K562 (cell line): ENCODE data around the gene RNF4. TPM values are rescaled to one million over a fixed set of nuclear protein-coding genes. Genes with fewer than 3 reads are reported as not detected.
A peak's percentile ranks its signal among the peaks of the same experiment; 100 is the strongest.

Experiments
- DEAF1 ChIP-seq: fragments of 450-650 bp; formaldehyde crosslinking; IDR thresholded peaks from 2 replicates; pipeline ENCODE4 v1.4.0; 2020; ENCODE audit warnings: mild to moderate bottlenecking, moderate library complexity
- E2F8 ChIP-seq: fragments of 450-650 bp; IDR thresholded peaks from 2 replicates; pipeline ENCODE4 v1.7.1; 2018; ENCODE audit warnings: mild to moderate bottlenecking, low read depth; ENCODE audit not compliant: partially characterized antibody
- FOXP4 ChIP-seq: sonication (generic); formaldehyde crosslinking; IDR thresholded peaks from 2 replicates; pipeline ENCODE4 v1.8.0; 2022; ENCODE audit warnings: mild to moderate bottlenecking, missing genetic modification reagents, borderline replicate concordance
- POU5F1 ChIP-seq: fragments of 150-350 bp; IDR thresholded peaks from 2 replicates; pipeline ENCODE4 v1.6.1; 2014; ENCODE audit warnings: borderline replicate concordance, low read length, low read depth, mild to moderate bottlenecking; ENCODE audit not compliant: partially characterized antibody
- SETDB1 ChIP-seq: IDR thresholded peaks from one replicate; pipeline ENCODE4 v1.6.1; 2012; ENCODE audit warnings: low read length, control low read depth, inconsistent platforms
- SNRNP70 ChIP-seq: fragments of 200-400 bp; formaldehyde crosslinking; optimal IDR thresholded peaks from 2 replicates; pipeline ENCODE3; 2017; ENCODE audit warnings: low read depth, low read length
- TCF3 ChIP-seq: sonication (generic); formaldehyde crosslinking; IDR thresholded peaks from 2 replicates; pipeline ENCODE4 v1.4.0; 2020; ENCODE audit warnings: mild to moderate bottlenecking, missing genetic modification reagents
- ZMIZ1 ChIP-seq, 2 experiments: fragments of 150-350 bp in 1 of 2; IDR thresholded peaks; 2 replicates each; pipeline ENCODE4 v1.6.1; 2012 to 2016; ENCODE audit warnings: low read depth in 2 of 2, low read length in 2 of 2, mild to moderate bottlenecking in 1 of 2, moderate library complexity in 1 of 2
- ZNF274 ChIP-seq: IDR thresholded peaks from 2 replicates; pipeline ENCODE4 v1.6.1; 2011; ENCODE audit warnings: low read depth, mild to moderate bottlenecking, low read length, moderate library complexity, borderline replicate concordance
- ZNF277 ChIP-seq: fragments of 250-450 bp; sonication (Bioruptor Pico); IDR thresholded peaks from 2 replicates; pipeline ENCODE4 v1.8.0; 2022; ENCODE audit warnings: inconsistent platforms, mild to moderate bottlenecking, moderate library complexity, borderline replicate concordance
- ZNF639 ChIP-seq, 2 experiments: fragments of 200-800 bp in 1 of 2; sonication (Bioruptor generic) in 1 of 2; sonication (generic) in 1 of 2; formaldehyde crosslinking in 1 of 2; IDR thresholded peaks in 1 of 2; conservative IDR thresholded peaks in 1 of 2; 2 replicates each; pipeline versions ENCODE4 v1.5.0 to v1.6.1; 2016 to 2020; ENCODE audit warnings: missing compliant biosample characterization in 1 of 2, missing genetic modification characterization in 1 of 2, missing genetic modification reagents in 1 of 2
- polyA plus RNA-seq, 8 experiments: library from polyadenylated mRNA; depleted of rRNA in 4 of 8; stranded (reverse) in 5 of 8; unstranded in 3 of 8; fragments of >200 nt; fragmentation: Nextera tagmentation in 2 of 8; fragmentation: Illumina TruSeq in 1 of 8; extraction: Ambion mirVana in 2 of 8; extraction: Trizol in 1 of 8; gene quantifications; 2 replicates each; pipeline versions ENCODE4 v1.2.1 to v1.2.3, GENCODE V29; 2011 to 2014; ENCODE audit warnings: inconsistent platforms in 1 of 8, missing spikeins in 1 of 8
- total RNA-seq, 7 experiments: library from RNA; depleted of rRNA in 6 of 7; stranded (reverse); fragments of >200 nt in 6 of 7; fragmentation: Illumina TruSeq in 2 of 7; extraction: Trizol in 2 of 7; gene quantifications; 2 replicates each; pipeline versions ENCODE4 v1.2.1 to v1.2.3, GENCODE V29; 2011 to 2021; ENCODE audit warnings: low replicate concordance in 1 of 7

The RNF4 gene
- total and polyA plus RNA-seq, 9 of the 15 experiments (the other 6 are each of a cell fraction or from before 2014, with no cell fraction given), result 19.2 to 59.3 (median 44.8) TPM

- TF ChIP-seq ZNF277 (CRISPR knock-in tag) (no peak), SNRNP70 (no peak), TCF3 (CRISPR knock-in tag) (no peak), E2F8 (peak; percentile 93), POU5F1 (no peak), FOXP4 (CRISPR knock-in tag) (no peak), ZNF639 (CRISPR knock-in tag; conservative IDR thresholded peaks at IDR 0.05 in 1 of 2, IDR thresholded peaks at IDR 0.05 in 1 of 2) (peak in 1 of 2 experiments; percentile 62; a peak in 1 of 4 replicates), SETDB1 (no peak), ZNF274 (no peak), DEAF1 (CRISPR knock-in tag) (no peak), ZMIZ1 (IDR thresholded peaks at IDR 0.05; ENCODE audit: low read depth in 2 of 2, low read length in 2 of 2) (no peak)
These were observed at the start of gene RNF4 (continued) for GRCh38 chr4:2468456-2469191.
